GM13977 (cell line): Measurements from ENCODE around the gene CABLES2.

Experiments used
- DNase-seq: peaks from one replicate; pipeline ENCODE4 v3.0.0; 2012; ENCODE audit warnings: low spot score
- CTCF ChIP-seq: IDR thresholded peaks from 2 replicates; pipeline ENCODE4 v1.5.1; 2012; ENCODE audit warnings: mild to moderate bottlenecking, control low read depth; ENCODE audit not compliant: insufficient read depth; ENCODE audit errors: extremely low read depth, missing control alignments
- in situ Hi-C: fragments of 300-500 bp; cut with MboI; formaldehyde crosslinking; loops from one replicate; pipeline ENCODE4 v1.12.0; 2022; ENCODE audit warnings: low sequenced_read_pairs, low pct_unique_long_range_greater_than_20kb, mixed read lengths, inconsistent platforms; ENCODE audit not compliant: unreplicated experiment

Gene CABLES2

GRCh38 chr20:62381842-62382241, 25.2 kb downstream of the CABLES2 start:
- no peak for DNase-seq
- in situ Hi-C loops, result loop anchor here (5.0 kb wide), 1 partner anchor 75 kb away; no protein-coding TSS in a partner anchor
- no peak for TF ChIP-seq CTCF

GRCh38 chr20:62381202-62381797, 25.8 kb downstream of the CABLES2 start:
- in situ Hi-C loops, result loop anchor here (5.0 kb wide), 1 partner anchor 74 kb away; no protein-coding TSS in a partner anchor

GRCh38 chr20:62378215-62378614, 28.9 kb downstream of the CABLES2 start:
- in situ Hi-C loops, result no loop called here
- TF ChIP-seq CTCF, result no peak
- no peak for DNase-seq

More at GRCh38 chr20:62381202-62381797, 25.8 kb downstream of the CABLES2 start:
- no peak for TF ChIP-seq CTCF
- DNase-seq, result no peak

- TF ChIP-seq CTCF, result no peak
- in situ Hi-C loops, result no loop called here
- no peak for DNase-seq
Measured at GRCh38 chr20:62377615-62378178, 29.4 kb downstream of the CABLES2 start.

GRCh38 chr20:62377064-62377461, 30.0 kb downstream of the CABLES2 start:
- DNase-seq, result no peak
- no peak for TF ChIP-seq CTCF
- in situ Hi-C loops, result no loop called here

GRCh38 chr20:62376112-62377063, 30.7 kb downstream of the CABLES2 start:
- DNase-seq, result no peak
- in situ Hi-C loops, result no loop called here
- no peak for TF ChIP-seq CTCF
